Measurements from ENCODE around the gene MND1.

DNA sequence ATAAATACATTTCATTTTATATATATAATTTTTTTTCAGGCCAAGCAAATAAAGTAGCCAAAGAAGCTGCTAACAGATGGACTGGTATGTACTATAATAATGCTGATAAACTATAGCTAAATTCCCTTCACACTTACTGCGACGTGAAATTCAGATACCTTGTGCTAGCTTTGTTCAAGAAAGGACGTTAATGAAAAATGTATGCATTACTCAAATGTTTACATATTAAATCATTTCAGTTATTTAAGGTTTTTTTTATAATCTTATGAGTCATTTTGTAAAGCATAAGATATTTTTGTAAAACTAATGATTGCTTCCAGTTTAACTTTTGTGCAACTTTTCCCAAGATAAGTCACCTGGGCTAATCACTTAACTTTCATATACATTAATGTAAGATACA lies 64.4 kb downstream of the MND1 start:
- no peak for TF ChIP-seq CTCF (conservative IDR thresholded peaks at IDR 0.05; ENCODE audit: low read depth, low read length)
- TF ChIP-seq EZH2 (IDR thresholded peaks at IDR 0.05; ENCODE audit: low read length, unreplicated experiment) = no peak
- TF ChIP-seq EZH2phosphoT487 (IDR thresholded peaks at IDR 0.05; ENCODE audit: borderline replicate concordance, low read length) = no peak
